ENCODE data around the gene ZSCAN1.

Gene ZSCAN1

DNA sequence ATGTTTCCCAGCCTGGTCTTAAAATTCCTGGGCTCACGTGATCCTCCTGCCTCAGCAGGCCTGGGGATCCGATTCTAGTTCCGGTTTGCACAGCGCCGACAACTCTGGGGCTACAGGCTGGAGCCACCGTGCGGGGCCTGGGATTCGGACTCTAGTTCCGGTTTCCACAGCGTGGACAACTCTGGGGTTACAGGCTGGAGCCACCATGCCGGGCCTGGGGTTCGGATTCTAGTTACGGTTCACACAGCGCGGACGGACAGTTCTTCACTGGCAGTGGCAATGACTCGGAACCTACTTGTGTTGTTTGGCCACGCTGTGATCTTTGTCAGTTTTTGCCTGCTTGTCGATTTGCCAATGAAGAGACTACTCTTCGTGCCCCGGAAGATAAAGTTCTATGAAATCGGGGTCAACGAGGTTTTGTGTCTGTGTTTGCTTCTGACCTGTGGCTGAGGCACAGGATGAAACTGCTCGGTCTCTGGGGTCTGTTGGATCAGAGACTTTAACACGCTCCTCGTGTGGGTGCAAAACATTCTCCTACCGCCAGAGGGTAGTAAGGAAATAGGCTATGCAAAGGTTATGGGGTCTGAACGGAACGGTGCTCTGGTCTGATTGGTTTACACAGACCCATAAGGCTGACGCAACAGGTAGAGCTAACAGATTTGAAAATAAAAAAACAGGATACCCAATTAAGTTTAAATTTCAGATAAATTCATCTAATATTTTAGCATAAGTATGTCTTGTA, 12.1 kb upstream of the ZSCAN1 start:
- H3K4me3 ChIP-seq (ENCODE audit: low read depth, low read length) = no peak overlapping the region
- DNase-seq (ENCODE audit: low read depth) = no peak
- in situ Hi-C loops (cut with HindIII; ENCODE audit: low sequenced_read_pairs) = no loop called here

DNA sequence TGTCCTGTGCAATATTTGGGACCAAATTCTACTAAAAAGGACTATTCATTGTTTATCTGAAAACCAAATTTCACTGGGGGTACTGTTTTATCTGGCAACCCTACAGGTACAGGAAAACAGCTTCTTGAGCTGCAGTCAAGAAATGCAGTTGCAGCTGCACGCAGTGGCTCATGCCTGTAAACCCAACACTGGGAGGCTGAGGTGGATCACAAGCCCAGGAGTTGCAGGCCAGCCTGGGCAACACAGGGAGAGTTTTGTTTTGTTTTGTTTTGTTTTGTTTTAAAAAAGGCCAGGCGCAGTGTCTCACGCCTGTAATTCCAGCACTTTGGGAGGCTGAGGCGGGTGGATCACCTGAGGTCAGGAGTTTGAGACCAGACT, 11.6 kb upstream of the ZSCAN1 start:
- H3K4me3 ChIP-seq (ENCODE audit: low read depth, low read length) = no peak overlapping the region
- DNase-seq (ENCODE audit: low read depth) = no peak
- TF ChIP-seq, protein P1, sequence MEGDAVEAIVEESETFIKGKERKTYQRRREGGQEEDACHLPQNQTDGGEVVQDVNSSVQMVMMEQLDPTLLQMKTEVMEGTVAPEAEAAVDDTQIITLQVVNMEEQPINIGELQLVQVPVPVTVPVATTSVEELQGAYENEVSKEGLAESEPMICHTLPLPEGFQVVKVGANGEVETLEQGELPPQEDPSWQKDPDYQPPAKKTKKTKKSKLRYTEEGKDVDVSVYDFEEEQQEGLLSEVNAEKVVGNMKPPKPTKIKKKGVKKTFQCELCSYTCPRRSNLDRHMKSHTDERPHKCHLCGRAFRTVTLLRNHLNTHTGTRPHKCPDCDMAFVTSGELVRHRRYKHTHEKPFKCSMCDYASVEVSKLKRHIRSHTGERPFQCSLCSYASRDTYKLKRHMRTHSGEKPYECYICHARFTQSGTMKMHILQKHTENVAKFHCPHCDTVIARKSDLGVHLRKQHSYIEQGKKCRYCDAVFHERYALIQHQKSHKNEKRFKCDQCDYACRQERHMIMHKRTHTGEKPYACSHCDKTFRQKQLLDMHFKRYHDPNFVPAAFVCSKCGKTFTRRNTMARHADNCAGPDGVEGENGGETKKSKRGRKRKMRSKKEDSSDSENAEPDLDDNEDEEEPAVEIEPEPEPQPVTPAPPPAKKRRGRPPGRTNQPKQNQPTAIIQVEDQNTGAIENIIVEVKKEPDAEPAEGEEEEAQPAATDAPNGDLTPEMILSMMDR (IDR thresholded peaks at IDR 0.05; ENCODE audit: low read depth, low read length, missing control alignments) = no peak
- in situ Hi-C loops (cut with HindIII; ENCODE audit: low sequenced_read_pairs) = no loop called here

More for the DNA sequence above, 12.1 kb upstream of the ZSCAN1 start:
- TF ChIP-seq, protein P1 (IDR thresholded peaks at IDR 0.05; ENCODE audit: low read depth, low read length, missing control alignments) = peak; percentile 9

DNA sequence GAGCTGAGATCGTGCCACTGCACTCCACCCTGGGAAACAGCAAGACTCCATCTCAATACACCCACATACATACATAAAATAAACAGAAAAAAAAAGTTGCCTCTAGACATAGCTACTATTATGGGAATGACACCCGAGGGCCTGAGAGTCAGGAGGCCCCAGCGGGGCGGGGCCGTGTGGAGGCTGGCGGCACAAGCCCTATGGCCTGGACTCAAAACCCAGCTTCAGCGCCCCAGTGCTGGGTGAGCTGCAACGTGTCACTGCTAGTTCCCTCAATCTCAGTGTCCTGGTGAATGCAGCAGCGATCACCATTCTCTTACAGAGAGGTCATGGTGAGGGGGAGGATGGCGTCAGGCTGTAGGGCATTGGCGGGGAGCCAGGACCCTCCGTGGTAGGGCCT, 9.2 kb upstream of the ZSCAN1 start:
- H3K4me3 ChIP-seq (ENCODE audit: low read depth, low read length) = no peak overlapping the region
- TF ChIP-seq, protein P1 (IDR thresholded peaks at IDR 0.05; ENCODE audit: low read depth, low read length, missing control alignments) = no peak
- in situ Hi-C loops (cut with HindIII; ENCODE audit: low sequenced_read_pairs) = no loop called here
- no peak for DNase-seq (ENCODE audit: low read depth)

DNA sequence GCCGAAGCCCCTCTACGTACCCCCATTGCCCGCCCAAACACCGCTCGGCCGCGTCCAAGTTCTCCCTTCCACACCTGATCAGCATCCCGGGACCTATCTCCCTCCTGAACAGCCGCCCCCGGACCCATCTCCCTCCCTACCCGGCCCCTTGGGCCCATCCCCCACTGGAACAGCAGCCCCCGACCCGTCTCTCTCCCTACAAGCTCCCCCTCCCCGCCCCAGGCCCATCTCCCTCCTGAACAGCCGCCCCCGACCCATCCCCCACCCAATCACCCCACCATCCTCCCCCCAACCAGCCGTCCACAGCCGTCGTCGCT, 610 bp downstream of the ZSCAN1 start:
- DNase-seq (ENCODE audit: low read depth) = no peak
- no peak overlapping the region for H3K4me3 ChIP-seq (ENCODE audit: low read depth, low read length)
- TF ChIP-seq, protein P1 (IDR thresholded peaks at IDR 0.05; ENCODE audit: low read depth, low read length, missing control alignments) = no peak
- in situ Hi-C loops (cut with HindIII; ENCODE audit: low sequenced_read_pairs) = no loop called here

DNA sequence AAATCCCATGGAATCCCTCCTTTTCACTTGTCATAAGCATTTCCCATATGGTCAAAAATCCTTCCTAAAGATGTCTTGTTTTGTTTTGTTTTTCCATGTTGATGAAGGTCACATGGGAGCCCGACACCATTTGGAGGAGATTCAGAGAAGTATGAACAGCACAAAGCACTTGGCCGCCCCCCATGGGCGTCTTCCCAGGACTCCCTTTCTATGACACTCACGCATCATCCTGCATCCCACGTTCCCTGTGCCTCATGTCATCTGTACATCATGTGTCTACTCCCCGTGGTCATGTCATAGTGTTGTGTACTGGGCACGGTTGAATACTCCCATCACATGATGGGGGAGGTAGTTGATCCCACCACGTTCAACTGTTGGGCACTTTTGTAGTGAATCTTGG, 2.0 kb downstream of the ZSCAN1 start:
- DNase-seq (ENCODE audit: low read depth) = no peak
- TF ChIP-seq, protein P1 (IDR thresholded peaks at IDR 0.05; ENCODE audit: low read depth, low read length, missing control alignments) = no peak
- in situ Hi-C loops (cut with HindIII; ENCODE audit: low sequenced_read_pairs) = no loop called here
- H3K4me3 ChIP-seq (ENCODE audit: low read depth, low read length) = no peak overlapping the region

DNA sequence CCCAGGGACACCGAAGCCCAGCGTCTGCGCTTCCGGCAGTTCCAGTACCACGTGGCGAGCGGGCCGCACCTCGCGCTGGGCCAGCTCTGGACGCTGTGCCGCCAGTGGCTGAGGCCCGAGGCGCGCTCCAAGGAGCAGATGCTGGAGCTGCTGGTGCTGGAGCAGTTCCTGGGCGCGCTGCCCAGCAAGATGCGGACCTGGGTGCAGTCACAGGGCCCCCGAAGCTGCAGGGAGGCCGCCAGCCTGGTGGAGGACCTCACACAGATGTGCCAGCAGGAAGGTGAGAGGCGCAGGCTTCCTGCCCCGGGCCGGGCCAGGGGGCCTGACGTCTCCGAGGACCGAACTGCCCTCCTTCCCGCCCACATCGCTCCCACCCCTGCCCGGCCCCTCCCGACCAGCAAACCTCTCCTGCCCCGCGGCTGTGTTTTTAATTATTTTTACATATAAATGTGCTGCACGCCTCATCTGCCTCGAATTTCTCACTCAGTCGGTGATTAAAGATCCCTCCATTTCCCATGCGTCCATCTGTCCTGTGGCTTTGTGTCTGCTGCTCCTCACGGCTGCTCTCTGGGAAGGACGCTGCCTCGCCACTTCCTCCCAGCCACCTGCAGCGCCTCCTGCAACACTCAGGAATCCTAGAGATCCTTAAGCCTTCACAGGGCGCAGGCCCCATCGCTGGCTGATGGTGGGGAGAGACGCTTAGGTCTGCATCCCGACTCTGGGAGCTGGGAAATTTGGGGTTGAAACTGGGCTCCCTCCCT, 4.3 kb downstream of the ZSCAN1 start:
- TF ChIP-seq, protein P1 (IDR thresholded peaks at IDR 0.05; ENCODE audit: low read depth, low read length, missing control alignments) = no peak
- DNase-seq (ENCODE audit: low read depth) = no peak
- in situ Hi-C loops (cut with HindIII; ENCODE audit: low sequenced_read_pairs) = no loop called here
- no peak overlapping the region for H3K4me3 ChIP-seq (ENCODE audit: low read depth, low read length)

All from astrocyte of the cerebellum (primary cell).